ENCODE measurements around the gene CERS3.

- TF ChIP-seq CTCF (conservative IDR thresholded peaks at IDR 0.05 in 1 of 2, IDR thresholded peaks at IDR 0.05 in 1 of 2; ENCODE audit: extremely low read depth in 1 of 2, insufficient read depth in 1 of 2, low read depth in 1 of 2, low read length in 2 of 2) = no peak
- no peak for TF ChIP-seq EZH2 (IDR thresholded peaks at IDR 0.05; ENCODE audit: borderline replicate concordance, low read length)
These were observed 38.3 kb upstream of the CERS3 start for GRCh38 chr15:100566850-100567628.
